Activated CD4-positive, alpha-beta T cell treated with anti-CD3 and anti-CD28 coated beads for 4 hours (primary cell): ENCODE results near the gene WIZ.
"Not testable (repeated sequence)": the region's sequence is repeated elsewhere in the genome, so short reads cannot be mapped to it uniquely, and the experiment has no call there.

Source experiments
- DNase-seq, 2 donors: peaks; one replicate each; pipeline ENCODE4 v3.0.0-alpha.2; 2020

Gene WIZ, protein sequence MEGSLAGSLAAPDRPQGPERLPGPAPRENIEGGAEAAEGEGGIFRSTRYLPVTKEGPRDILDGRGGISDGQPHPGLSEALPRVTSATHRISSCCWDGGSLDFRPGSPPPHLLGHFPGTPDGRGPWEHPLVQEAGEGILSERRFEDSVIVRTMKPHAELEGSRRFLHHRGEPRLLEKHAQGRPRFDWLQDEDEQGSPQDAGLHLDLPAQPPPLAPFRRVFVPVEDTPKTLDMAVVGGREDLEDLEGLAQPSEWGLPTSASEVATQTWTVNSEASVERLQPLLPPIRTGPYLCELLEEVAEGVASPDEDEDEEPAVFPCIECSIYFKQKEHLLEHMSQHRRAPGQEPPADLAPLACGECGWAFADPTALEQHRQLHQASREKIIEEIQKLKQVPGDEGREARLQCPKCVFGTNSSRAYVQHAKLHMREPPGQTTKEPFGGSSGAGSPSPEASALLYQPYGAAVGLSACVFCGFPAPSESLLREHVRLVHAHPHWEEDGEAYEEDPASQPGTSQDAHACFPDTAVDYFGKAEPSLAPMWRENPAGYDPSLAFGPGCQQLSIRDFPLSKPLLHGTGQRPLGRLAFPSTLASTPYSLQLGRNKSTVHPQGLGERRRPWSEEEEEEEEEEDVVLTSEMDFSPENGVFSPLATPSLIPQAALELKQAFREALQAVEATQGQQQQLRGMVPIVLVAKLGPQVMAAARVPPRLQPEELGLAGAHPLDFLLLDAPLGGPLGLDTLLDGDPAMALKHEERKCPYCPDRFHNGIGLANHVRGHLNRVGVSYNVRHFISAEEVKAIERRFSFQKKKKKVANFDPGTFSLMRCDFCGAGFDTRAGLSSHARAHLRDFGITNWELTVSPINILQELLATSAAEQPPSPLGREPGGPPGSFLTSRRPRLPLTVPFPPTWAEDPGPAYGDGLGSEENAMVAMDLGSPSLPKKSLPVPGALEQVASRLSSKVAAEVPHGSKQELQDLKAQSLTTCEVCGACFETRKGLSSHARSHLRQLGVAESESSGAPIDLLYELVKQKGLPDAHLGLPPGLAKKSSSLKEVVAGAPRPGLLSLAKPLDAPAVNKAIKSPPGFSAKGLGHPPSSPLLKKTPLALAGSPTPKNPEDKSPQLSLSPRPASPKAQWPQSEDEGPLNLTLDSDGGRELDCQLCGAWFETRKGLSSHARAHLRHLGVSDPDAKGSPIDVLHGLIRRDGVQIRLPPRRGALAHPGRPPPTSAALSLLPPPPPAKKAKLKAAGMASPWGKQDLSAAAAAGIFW (N-terminal part only)

DNA sequence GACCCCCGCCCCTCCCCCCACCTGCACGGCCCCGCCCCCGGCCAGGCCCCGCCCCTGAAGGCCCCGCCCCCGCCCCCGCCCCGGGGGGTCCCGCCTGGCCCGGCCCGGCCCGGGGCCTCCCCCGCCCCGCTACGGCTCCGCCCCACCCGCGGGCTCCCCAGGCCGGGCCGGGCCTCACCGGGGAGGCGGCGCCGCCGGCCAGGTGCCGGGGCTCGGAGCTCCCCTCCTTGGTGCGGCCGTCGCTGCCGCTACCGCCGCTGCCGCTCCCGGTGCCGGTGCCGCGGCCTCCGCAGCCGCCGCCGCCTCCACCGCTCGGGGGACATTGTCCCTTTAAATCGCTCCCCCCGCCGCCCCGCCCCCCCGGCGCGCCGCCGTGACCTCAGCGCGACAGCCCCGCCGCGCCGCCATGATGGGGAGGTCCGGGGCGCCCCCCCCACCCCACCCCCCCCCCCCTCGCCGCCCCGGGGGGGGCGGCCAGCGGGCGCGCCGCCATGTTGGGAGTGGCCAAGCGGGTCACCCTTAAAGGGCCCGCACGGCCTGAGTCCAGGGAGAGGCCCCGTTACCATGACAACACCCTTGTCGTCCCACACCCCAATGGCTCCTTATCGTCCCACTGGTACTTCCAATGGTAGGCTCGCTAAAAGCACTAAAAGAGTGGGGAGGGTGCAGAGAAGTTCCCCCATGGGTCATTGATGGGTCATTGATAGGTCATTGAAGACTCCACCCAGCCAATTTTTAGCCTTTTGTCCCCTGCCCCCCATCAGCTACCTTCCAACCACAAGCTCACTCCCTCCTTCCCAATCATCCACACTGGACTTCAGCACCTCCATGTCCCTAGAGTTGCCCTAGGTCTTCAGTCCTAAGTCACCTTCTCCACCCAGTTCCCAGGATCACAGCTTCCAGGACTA lies at the start of gene WIZ:
TSS of gene WIZ (minus strand) at position 337 of the 908 bp plus-strand sequence. CDS start 1,649 bp downstream, outside the sequence.
- peak; percentile 80 to 83 for DNase-seq

DNA sequence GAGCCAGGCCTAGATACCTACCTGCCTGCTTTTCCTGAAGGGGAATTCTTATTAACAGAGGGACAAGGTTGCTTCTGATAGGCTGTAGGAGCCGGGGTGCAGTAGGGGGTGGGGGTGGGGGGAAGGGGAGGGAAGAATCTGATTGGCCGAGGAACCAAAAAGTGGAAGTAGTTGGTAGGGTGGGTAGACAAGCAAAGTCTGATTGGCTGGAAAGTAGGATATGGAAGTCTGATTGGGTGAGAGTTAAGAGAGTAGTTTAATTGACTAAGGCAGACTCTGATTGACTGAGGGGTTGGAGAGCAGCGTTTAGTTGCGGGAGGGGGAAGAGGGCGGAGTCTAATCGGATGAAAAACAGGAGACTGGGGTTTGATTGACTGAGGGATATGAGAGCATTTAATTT lies 49.2 kb upstream of the WIZ start:
- no peak for DNase-seq

DNA sequence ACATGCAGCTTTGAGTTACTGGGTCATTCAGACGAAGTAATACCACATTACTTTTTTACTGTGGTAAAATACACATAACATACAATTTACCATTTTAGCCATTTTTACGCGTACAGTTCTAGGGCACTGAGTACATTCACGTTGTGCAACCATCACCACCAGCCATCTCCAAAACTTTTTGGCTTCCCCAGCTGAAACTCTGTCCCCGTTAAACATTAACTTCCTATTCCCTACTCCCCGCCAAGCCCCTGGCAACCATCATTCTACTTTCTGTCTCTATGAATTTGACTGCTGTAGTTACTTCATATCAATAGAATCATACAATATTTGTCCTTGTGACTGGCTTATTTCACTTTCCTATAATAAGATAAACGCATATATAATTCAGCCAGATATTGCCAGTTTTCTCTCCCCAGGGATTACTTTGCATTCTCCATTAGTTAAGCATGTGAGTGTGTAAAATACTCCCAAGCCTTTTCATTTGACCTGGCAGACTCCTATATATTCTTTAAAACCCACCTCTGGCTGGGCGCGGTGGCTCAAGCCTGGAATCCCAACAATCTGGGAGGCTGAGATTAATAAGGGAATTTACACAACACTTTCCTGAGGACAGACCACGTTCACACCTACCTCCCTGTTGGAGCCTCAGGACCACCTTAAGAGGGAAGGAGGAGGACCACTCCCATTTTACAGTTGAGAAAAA lies 48.6 kb upstream of the WIZ start:
- no peak for DNase-seq

DNA sequence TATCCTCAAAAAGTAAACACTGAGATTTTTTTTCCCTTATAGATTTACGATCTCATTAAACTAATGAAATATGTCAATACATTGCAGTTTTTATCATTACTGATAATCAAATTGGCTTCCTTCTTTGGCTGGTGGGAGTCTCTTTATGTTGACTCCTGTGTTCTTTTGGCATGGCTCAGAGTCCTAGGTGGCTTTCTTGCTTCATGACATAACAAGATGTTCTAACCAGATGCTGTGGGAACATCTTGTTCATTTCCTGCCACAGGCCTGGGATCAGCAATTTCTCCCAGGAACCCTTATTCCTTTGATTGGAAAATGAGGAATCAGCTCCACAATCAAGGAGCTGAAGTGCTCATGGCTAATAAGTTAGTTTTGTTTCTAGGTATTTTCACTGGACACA lies 45.4 kb upstream of the WIZ start:
- no peak for DNase-seq

DNA sequence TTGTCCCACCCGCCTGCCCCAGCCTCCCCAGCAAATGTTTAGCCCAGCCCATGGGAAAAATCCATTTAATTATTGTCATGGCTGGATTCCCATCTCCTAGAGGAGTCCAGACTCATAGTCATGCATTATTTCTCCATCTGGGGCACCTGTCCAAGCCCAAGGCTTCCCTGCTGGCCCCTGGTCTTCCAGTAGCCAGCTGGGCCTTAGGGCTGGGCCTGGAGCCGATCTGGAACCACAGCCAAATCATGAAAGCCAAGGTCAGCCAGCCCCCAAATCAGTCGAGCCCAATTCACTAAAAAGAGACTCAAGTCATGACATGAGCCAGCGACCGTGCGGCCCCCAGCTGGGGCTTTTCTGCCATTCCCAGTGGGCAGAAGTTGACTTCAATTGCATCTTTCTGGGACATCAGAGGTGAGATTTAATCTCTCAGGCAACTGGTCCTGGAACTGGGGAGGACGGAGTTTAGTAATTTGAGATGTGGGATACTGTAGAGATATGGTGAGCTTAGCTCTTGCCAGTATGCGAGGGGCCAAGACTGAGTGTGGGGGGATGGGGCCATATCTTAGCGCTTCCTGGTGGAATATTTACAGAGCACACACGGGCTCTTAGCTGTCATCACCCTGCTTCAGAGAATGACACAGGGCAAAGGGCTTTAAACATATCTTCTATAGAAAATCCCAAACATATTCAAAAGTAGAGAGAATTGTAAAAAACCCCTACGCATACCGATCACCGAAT lies 38.9 kb upstream of the WIZ start:
- DNase-seq: no peak

DNA sequence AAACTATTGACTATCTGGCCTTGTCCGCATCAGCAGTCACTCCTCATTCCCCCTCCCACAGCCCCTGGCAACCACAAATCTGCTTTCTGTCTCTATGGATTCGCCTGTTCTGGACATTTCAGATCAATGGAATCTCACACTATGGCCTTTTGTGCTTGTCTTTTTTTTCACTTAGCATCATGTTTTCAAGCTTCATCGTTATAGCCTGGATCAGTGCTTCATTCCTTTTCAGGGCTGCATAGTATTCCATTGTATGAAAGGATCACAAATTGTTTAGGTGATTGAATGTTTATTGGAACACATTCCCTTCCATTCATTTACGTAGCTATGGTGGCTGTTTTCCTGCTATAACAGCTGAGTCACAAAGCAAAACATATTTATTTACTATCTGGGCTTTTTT lies 37.3 kb upstream of the WIZ start:
- no peak for DNase-seq

DNA sequence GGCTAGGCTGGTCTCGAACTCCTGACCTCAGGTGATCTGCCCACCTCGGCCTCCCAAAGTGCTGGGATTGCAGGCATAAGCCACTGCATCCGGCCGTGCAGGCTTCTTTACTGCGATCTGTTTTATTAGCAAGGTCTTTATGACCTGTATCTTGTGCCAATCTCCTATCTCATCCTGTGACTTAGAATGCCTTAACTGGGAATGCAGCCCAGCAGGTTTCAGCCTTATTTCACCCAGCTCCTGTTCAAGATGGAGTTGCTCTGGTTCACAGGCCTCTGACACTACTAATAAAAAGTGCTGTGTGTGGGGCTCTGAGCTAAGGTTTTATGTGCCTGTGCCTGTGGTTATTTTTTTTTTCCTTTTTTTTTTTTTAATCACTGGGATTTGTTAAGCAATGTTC lies 36.0 kb upstream of the WIZ start:
- DNase-seq: not testable (repeated sequence)

DNA sequence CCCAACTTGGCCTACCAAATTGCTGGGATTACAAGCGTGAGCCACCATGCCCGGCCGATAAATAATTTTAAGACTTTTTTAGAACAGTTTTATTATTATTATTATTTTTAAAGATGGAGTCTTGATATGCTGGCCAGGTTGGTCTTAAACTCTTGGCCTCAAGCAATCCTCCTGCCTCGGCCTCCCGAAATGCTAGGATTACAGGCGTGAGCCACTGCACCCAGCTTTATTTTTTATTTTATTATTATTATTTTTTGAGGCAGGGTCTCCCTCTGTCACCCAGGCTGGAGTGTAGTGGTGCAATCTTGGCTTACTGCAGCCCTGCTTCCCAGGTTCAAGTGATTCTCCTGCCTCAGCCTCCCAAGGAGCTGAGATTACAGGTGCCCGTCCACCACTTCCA lies 31.2 kb upstream of the WIZ start:
- not testable (repeated sequence) for DNase-seq

DNA sequence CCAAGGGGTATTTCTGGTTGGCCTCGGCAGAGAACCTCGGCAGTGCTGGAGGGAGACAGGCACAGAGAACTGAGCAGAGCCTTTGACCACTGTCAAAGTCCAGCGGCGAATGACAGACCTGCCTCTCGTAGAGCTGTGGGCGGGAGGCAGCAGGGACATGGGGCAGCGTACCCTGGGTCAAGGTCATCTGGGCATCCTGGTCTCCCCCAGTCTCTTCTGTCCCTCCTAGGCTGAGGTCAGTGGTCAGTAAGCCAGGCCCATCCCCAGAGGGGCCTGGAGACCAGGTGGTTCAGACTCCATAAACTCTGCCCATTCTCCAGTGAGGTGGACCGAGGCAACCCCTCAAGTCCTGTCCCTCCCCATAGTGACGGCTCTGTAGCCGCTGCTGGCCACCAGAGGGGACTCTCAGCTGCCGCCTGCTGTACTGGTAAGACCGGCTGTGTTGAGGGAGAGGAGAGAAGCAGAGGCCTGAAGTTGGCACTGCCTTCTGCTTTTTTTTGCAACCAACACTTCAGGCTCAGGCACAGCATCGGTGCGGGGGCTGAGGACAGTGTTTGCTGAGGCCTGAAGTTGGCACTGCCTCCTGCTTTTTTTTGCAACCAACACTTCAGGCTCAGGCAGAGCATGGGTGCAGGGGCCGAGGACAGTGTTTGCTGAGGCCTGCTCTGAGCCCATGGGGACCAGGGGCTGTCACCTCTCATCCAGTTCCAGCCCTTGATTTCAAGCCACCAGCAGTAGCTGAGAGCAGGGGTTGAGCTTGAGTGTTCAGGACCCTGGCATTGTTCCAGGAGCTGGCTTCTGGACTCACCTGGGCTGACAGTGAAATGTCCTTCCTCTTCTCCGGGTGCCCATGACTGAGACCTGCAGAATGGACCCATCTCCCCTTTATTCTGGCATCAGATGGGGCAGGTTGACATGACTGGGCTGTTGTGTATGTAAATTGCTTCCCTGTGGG lies 29.9 kb upstream of the WIZ start, which contains the start of gene PGLYRP2:
TSS of gene PGLYRP2 (minus strand) at position 111 of the 955 bp plus-strand sequence. CDS start 130 bp downstream, outside the sequence.
- DNase-seq: no peak

DNA sequence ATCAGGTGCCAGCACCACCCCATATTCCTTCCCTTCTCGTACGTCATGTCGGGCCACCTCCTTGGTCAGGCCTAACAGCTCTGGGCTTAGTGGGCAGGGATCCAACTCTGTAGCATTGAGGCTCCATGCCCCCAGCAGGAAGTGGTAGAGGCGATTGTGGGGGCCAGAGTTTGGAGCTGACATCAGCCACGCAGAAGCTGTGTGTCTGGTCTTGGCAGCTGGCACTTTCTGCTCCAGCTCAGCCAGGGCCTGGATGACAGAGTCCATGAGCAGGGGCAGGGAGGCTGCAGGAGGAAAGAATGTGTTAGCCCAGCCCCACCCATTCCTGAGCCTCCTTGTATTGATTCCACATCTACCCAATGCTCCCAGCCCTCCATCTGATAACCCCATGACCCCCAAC lies 26.6 kb upstream of the WIZ start:
- DNase-seq: no peak

DNA sequence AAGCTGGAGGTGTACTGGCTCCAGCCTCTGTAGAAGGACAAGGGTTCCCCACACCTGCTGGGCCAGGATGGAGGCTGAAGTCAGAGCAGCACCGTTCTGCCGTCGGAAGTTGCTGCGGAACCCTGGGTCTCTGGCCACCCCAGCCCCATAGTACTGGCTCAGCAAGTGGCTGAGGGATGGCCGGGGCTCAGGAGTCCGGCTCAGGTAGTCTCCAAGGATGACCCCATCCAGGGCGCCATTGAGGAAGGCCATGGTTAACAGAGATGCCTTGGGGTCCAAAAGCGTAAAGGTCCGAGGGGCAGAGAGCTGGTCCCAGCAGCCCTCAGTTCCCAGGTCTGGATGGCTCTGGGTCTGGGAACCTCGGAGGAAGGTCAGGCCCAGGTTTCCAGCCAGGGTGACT lies 25.9 kb upstream of the WIZ start:
- DNase-seq: no peak

DNA sequence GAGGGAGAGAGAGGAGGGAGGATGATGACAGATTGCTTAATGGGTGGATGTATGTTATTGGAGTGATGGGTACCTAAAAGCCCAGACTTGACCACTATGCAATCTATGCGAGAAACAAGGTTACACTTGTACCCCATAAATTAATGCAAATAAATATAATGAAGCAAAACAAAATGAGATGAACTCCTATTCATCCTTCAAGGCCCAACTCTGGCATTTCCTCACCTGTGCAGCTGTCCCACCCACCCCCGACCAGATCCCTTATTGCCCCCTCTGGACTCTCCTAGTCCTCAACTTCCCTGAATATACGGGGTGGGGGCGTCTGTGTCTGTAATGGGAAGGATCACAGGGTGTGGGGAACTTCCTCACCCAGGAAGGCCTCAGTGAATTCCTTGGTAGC lies 25.4 kb upstream of the WIZ start:
- no peak for DNase-seq

DNA sequence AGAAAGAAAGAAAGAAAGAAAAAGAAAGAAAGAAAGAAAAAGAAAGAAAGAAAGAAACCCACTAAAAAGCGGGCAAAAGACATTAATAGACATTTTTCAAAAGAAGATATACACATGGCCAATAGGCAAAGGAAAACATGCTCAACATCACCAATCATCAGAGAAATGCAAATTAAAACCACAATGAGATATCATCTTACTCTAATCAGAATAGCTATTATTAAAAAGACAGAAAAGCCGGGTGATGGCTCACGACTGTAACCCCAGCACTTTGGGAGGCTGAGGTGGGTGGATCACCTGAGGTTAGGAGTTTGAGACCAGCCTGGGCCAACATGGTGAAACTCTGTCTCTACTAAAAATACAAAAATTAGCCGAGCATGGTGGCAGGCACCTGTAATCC lies 24.1 kb upstream of the WIZ start:
- DNase-seq: not testable (repeated sequence)

DNA sequence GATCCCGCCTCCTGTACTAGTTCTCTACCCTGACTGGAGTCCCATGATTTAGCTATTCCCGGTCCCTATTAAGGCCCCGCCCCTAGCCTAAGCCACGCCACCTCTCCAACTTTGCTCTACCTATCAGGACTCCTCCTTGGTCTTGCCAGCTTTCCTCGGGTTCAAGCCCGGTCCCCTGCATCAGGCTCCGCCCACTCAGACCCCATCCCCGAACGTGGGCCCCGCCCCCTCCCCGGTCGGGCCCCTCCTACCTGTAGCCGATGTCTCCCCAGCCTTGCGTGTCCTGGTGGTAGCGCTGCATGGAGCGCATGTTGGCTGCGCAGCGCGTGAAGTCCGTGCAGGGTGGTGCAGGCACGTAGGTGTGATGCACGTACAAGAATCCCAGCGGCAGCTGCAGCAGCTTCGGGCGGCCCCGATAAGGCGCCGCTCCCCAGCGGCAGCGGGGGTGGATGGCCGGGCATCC lies 21.9 kb upstream of the WIZ start:
- no peak for DNase-seq

DNA sequence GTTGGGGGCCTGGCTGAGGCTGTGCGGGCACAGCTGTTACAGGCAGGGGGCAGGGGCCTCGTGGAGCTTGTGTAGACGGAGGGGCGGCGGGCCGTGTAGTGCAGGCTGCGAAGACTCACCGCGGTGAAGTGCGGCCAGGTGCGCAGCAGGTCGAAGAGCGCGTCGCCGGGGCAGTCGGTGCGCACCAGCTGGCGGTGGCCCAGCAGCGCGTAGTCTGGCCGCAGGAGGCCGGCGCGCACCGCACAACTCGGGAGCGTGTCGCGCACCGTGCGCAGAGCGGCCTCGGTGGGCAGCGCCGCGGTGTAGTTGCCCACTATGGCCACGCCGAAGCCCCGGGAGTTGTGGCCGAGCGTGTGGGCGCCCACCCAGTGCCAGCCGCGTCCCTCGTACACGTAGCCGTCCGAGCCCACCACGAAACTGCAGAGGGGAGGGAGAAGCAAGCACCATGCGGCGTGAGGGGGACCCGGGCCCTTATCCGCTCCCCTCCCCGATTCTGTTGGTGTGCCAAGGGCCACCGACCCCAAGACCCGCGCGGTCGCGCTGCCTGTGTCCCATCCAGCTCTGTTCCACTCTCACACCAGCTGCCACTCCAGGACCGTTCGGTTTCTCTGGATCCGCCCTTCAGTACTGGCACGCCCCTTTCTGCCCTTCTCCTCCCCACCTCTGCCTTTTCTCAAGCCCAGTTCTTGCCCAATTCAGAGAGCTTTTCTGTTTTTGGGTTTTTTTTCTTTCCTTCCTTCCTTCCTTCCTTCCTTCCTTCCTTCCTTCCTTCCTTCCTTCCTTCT lies 19.9 kb upstream of the WIZ start:
- peak in 1 of 2 donors; percentile 42 for DNase-seq

DNA sequence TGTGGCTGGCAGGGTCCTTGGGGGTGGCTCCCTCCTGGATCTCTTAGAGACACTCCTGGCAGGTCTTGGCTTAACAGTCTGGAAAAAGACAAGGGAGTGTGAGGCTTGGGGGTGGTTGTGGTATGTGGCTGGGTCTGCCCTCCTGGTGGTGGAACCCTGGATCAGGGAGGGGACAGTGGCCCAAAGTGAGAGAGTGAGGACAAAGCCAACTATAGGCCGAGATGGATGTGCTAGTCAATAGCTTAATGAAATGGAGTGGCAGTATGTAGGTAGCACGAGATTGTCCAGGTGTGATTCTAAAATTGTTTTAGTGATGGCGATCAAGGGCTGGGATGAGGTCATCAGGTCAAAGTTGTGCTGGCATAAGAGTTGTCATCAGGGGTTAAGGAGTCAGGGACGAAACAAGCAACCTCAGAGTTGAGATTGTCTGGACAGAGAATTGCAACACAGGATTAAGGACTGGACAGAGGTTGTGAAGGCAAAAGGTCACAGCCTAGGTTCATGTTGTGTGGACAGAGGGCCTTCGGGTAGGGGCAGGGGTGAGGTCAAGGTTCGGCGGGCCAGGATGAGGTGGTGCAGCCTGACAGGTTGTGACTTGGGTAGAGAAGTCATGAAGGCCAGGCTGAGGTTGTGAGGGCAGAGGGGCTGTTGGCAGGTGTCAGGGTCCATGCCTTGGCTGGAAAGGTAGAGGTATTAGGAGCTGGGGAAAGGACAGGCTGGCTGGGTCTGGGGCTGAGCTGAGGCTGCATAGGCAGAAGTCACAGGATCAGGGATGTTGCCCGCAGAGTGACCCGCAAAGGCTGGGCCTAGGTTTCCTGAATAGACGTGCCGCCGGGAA lies 19.1 kb upstream of the WIZ start:
- DNase-seq: no peak

DNA sequence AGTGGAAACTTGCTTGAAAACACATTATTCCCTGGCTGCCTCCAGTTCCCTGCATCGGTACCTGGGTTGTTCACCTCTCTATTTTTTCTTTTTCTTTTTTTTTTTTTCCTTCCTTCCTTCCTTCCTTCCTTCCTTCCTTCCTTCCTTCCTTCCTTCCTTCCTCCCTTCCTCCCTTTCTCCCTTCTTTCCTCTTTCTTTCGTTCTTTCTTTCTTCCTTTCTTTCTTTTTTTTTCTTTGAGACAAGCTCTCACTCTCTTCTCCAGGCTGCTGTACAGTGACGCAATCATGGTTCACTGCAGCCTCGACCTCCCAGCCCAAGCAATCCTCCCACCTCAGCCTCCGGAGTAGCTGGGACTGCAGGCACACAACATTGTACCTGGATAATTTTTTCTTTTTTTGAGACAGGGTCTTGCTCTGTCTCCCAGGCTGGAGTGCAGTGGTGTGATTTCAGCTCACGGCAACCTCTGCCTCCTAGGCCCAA lies 18.0 kb upstream of the WIZ start:
- DNase-seq: no peak
